ENCODE results near the gene KDM4B.
A peak's percentile ranks its signal among the peaks of the same experiment; 100 is the strongest.
"Not testable (repeated sequence)": the region's sequence is repeated elsewhere in the genome, so short reads cannot be mapped to it uniquely, and the experiment has no call there.

KDM4B gene

DNA sequence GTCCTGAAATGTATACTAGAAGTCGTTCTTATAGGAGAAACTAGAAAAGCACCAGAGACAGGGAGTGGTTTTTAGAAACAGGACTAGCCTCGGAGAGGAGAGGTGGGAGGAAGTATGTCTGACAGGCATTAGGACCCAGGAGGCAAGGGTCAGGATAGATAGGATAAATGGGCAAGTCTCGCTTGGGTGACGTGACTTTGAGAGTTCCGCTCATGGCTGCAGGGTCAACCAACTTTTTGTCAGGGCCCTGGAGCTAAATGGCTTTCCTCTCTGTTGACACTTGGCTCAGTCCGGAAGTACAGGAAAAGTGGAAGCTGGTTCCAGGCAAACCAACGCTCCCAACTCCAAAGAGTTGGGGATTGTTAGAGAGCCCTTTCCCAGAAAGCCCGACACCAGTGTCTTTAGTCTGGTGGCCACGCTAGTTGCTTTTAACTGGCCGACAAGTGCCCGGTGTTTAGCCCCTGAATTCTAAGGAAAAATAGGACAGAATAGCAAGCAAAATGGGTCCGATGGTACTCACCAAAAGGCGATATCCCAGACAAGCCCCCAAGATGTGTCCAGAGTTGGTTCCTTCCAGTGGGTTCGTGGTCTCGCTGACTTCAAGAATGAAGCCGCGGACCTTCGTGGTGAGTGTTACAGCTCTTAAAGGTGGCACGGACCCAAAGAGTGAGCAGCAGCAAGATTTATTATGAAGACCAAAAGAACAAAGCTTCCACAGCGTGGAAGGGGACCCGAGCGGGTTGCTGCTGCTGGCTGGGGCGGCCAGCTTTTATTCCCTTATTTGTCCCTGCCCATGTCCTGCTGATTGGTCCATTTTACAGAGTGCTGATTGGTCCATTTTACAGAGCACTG lies 196.2 kb downstream of the KDM4B start:
- DNase-seq (ENCODE audit: low read depth, low spot score) = not testable (repeated sequence)

DNA sequence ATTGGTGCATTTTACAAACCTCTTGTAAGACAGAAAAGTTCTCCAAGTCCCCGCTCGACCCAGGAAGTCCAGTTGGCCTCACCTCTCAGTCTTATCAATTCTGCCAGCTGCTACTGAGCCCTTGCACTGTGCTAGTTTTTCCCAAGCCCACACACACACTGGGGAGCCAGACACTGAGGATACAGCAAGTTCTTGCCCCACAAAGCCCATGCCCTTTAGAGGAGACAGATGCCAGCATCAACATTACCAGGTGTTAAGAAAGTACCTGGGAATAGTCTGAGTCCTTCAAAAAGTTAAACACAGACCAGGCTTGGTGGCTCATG lies 196.7 kb downstream of the KDM4B start:
- no peak for DNase-seq (ENCODE audit: low read depth, low spot score)

GRCh38 chr19:5166262-5166661 lies 197.3 kb downstream of the KDM4B start:
- DNase-seq (ENCODE audit: low read depth, low spot score) = no peak

DNA sequence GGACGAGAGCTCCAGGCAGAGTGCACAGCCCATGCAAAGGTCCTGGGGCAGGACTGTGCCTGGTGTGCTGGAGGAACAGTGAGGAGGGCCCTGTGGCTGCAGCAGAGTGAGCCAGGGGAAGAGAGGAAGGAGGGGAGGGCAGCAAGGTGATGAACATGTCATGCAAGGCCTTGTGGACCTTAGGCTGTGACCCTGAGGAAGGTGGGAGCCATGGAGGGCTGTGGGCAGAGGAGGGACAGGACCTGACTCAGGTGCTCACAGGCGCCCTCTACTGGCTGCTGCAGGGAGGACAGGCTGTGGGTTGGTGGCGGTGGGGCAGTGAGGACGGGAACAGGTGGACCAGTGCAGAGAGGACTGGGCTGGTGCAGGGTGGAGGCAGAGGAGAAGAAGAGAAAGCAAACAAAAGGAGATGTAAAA lies 201.4 kb downstream of the KDM4B start:
- DNase-seq (ENCODE audit: low read depth, low spot score) = no peak

DNA sequence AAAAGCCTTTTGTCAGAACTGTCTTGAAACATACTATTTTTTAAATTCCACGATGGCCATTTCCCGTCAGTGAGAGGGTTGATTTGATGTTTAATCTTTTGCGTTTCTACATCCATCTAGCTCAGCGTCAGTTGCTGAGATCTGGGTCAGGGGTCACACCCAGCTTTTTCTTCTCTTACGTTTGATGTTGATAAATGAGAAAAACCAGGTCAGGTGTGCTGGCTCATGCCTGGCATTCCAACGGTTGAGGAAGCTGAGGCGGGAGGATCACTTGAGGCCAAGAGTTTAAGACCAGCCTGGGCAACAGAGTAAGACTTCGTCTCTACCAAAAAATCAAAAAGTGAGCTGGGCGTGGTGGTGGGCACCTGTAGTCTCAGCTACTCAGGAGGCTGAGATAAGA lies 202.8 kb downstream of the KDM4B start:
- DNase-seq (ENCODE audit: low read depth, low spot score) = no peak

- DNase-seq (ENCODE audit: low read depth, low spot score) = no peak
These were observed 204.1 kb downstream of the KDM4B start for GRCh38 chr19:5172859-5173630.

DNA sequence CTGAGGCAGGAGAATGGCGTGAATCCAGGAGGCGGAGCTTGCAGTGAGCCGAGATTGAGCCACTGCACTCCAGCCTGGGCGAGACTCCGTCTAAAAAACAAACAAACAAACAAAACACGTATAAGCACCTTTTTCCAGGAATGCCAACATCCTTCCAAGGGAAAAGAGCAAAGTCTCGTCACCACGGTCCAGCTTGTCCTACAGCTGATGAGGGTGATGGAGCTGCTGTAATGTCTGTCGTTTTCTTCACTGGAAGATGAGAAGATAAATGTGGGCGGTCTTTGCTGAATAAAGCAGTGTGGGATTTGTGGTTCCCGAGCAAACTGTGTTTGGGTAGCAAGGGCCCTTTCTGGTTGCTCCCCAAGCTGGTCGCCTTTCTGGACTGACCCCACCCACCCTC lies 205.1 kb downstream of the KDM4B start:
- DNase-seq (ENCODE audit: low read depth, low spot score) = no peak

DNA sequence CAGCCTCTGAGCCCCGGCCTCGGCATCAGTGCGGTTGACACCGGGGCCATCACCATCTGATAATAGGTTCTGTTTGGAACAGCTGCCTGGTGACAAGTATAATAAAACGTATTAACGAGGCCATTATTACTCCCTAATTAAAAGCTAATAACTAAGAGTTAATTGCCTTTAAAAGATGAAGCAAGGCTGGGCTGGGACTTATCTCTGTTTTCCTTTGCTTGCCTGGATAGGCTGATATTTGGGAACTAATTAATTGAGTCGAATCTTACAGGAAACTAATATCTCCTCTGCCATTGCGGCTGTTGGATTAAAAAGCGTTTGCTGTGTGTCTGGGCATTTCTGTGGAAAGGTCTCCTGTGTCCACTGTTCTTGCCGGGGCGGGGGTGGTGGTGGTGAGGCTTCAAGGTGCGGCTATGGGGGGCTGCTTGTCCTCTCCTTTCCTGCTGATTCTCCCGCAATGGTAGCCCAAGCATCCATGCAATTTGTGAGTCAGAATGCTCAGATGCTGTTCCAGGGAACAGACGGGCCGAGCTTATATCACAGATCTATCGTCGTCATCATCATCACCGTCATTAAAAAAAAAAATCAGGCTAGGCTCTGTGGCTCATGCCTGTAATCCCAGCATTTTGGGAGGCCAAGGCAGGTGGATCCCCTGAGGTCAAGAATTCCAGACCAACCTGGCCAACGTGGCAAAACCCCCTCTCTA lies 209.0 kb downstream of the KDM4B start:
- no peak for DNase-seq (ENCODE audit: low read depth, low spot score)

GRCh38 chr19:5178841-5179240 lies 209.9 kb downstream of the KDM4B start:
- no peak for DNase-seq (ENCODE audit: low read depth, low spot score)

- DNase-seq (ENCODE audit: low read depth, low spot score) = no peak
These were observed 210.3 kb downstream of the KDM4B start for GRCh38 chr19:5179256-5179655.

DNA sequence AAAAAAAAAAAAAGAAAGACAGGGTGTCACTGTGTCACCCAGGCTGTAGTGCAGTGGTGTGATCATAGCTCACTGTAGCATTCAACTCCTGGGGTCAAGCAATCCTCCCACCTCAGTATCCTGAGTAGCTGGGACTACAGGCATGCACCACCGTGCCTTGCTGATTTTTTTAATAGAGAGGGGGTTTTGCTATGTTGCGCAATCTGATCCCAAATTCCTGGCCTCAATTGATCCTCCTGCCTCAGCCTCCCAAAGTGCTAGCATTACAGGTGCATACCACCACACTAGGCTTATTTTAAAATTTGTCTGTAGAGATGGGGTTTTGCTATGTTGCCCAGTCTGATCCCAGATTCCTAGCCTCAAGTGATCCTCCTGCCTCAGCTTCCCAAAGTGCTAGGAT lies 212.4 kb downstream of the KDM4B start:
- no peak for DNase-seq (ENCODE audit: low read depth, low spot score)

GRCh38 chr19:5182751-5183150 lies 213.8 kb downstream of the KDM4B start:
- DNase-seq (ENCODE audit: low read depth, low spot score) = no peak

DNA sequence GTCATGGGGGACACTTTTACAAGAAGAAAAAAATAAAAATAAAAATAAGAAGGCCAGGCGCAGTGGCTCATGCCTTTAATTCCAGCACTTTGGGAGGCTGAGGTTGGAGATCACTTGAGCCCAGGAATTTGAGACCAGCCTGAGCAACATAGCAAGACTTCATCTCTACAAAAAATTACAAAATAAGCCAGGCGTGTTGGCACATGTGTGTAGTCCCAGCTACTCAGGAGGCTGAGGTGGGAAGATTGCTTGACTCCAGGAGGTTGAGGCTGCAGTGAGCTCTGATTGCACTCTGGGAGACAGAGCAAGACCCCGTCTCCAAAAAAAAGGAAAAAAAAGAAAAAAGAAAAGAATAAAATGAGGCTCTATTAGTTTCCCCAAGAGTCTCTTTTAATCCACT lies 214.7 kb downstream of the KDM4B start:
- no peak for DNase-seq (ENCODE audit: low read depth, low spot score)

DNA sequence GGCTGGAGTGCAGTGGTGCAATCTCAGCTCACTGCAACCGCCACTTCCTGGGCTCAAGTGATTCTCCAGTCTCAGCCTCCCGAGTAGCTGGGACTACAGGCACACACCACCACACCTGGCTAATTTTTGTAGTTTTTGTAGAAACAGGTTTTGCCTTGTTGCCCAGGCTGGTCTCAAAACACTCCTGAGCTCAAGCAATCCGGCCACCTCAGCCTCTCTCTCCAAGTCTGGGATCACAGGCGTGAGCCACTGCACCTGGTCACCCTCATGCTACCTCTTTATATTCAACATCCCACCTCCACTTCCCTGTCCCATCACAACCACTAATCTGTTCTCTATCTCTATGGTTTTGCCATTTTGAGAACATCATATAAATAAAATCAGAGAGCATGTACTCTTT lies 216.0 kb downstream of the KDM4B start:
- no peak for DNase-seq (ENCODE audit: low read depth, low spot score)

DNA sequence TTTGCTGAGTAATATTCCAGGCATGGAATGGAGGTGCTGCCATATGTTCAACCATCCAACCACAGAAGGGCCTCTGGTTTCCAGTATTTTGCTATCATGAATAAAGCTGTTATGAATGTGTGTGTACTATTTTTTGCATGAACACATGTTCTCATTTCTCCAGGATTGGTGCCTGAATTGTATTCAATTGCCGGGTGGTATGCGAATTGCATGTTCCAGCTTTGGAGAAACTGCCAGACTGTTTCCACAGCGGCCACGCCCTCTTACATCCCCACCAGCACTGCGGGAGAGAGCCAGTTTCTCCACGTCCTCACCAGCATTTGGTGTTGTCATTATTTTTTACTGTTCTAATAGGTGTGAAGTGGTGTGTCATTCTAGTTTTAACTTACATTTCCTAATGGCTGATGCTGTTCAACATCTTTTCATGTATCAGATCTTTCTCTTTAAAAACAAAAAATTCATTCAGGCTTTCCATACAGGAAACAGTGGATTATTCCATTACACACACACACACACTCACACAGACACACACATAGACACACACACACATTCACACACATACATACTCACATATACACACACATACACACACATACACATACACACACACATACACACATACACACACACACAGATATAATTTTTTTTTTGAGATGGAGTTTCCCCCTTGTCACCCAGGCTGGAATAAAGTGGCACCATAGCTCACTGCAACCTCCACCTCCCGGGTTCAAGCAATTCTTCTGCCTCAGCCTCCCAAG lies 217.6 kb downstream of the KDM4B start:
- no peak for DNase-seq (ENCODE audit: low read depth, low spot score)

DNA sequence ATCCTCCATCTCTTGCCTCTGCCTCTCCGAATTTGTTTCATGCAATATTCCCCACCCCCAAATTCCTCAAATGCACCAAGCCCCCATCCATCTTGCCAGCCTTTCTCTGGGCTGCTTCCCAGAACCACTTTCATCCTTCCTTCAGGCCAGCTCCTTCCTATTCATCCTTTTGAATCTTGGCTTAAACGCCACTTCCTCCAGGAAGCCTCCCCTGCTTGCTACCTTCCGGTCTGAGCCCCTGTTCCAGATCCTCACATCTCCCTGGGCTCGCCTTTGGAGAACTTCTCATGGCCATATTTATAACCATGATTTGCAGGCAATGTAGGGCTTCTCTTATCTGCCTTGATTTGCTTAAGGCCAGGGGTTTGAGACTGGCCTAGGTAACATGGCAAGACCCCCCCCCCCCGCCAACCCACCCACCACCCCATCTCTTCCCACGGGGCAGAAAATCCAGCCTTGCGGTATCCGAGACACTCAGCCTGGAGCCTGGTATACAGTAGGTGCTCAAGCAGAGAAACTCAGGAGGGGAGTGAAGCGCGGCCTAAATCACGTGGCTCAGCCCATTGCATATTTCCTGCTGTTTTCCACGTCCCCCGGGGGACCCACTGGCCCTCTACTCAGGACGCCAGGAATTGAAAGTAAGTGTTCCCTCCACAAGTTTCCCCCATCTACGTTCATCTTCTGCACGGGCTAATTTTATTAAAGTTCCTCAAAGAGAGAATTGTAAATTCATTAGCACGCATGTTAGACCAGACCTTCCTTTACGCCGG lies 219.8 kb downstream of the KDM4B start:
- no peak for DNase-seq (ENCODE audit: low read depth, low spot score)

DNA sequence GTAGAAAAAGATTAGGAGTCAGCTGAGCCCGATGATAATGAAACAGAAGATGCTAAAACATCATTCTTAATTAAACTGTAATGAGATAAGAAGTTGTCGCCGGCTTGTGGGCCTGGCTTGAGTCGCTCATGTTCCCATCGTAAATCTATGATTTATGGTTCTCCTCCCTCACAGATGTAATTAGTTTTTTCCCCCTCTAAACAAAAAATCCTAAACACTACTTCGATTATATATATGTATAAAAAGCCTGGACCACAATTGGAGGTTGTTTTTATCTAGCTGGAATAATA lies 220.3 kb downstream of the KDM4B start:
- DNase-seq (ENCODE audit: low read depth, low spot score) = no peak

DNA sequence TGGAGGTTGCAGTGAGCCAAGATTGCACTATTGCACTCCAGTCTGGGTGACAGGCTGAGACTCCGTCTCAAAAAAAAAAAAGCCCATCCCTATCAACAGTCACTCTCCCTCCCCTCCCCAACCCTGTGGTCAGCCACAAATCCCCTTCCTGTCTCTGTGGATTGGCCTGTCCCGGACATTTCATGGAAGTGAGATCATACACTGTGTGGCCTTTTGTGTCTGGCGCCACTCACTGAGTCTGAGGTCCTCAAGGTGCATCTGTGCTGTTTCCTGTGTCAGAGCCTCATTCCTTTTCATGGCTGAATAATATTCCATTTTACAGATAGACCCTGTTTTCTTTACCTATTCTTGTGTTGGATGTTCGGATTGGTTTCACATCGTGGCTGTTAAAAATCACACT lies 222.2 kb downstream of the KDM4B start:
- no peak for DNase-seq (ENCODE audit: low read depth, low spot score)

GRCh38 chr19:5192568-5192967 lies 223.7 kb downstream of the KDM4B start:
- DNase-seq (ENCODE audit: low read depth, low spot score) = no peak

GRCh38 chr19:5193192-5193591 lies 224.3 kb downstream of the KDM4B start:
- peak; percentile 50 for DNase-seq (ENCODE audit: low read depth, low spot score)

DNA sequence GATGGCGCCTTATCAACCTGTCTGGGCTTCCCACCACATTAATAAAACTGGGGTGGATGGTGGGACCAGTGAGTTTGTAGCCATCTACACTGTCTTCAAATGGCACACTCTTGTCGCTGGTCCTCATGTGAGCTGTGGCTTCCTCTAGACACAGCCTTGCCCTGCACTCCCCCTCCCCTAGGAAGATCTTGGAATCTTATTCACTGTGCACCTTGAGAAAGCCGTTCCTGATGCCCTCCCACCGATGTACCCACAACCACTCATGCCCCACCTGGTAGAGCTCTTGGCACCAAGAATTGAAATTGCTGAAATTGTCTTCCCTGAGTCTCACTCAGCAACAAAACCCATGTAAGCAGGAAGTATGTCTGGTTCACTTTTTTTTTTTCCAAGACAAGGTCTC lies 225.7 kb downstream of the KDM4B start:
- no peak for DNase-seq (ENCODE audit: low read depth, low spot score)
